Adrenal gland (tissue), 12 donors: ENCODE measurements around the gene FNDC3B. TPM values are rescaled to one million over a fixed set of nuclear protein-coding genes. Genes with fewer than 3 reads are reported as not detected.

Experiments
- DNase-seq, 7 donors: peaks; one replicate each; pipeline ENCODE4 v3.0.0-alpha.2; 2019 to 2020
- H3K27ac ChIP-seq, 5 donors: fragments of 200-600 bp; sonication (generic) in 4 of 5; 1 replicate in 3 of 5; 2 replicates in 2 of 5; pipeline versions ENCODE4 v1.5.1 to v1.8.0; 2016 to 2020; ENCODE audit warnings: mild to moderate bottlenecking in 1 of 5
- H3K27me3 ChIP-seq: fragments of 200-600 bp; 2 replicates; pipeline ENCODE4 v1.8.0; 2021
- H3K36me3 ChIP-seq, 2 donors: fragments of 200-600 bp; replicated peaks in 1 of 2; 1 replicate in 1 of 2; 2 replicates in 1 of 2; pipeline versions ENCODE4 v1.5.1 to v1.8.0; 2018 to 2022
- H3K4me1 ChIP-seq, 2 donors: fragments of 200-600 bp; replicated peaks in 1 of 2; 1 replicate in 1 of 2; 2 replicates in 1 of 2; pipeline versions ENCODE4 v1.5.1 to v1.8.0; 2018 to 2021
- H3K4me3 ChIP-seq, 4 donors: fragments of 200-600 bp; sonication (generic) in 3 of 4; one replicate each; pipeline ENCODE4 v1.5.1; 2016 to 2018
- H3K9me3 ChIP-seq, 3 donors: fragments of 200-600 bp; sonication (generic) in 1 of 3; replicated peaks in 1 of 3; 1 replicate in 2 of 3; 2 replicates in 1 of 3; pipeline versions ENCODE4 v1.5.1 to v1.8.0; 2016 to 2021
- POLR2A ChIP-seq, 2 donors: fragments of 450-650 bp; IDR thresholded peaks; one replicate each; pipeline ENCODE4 v1.6.1; 2017; ENCODE audit warnings: antibody characterized with exemption in 2 of 2, mild to moderate bottlenecking in 2 of 2, moderate library complexity in 1 of 2
- WGBS, 4 donors: extraction: QIAGEN DNeasy Blood & Tissue Kit in 2 of 4; methylation state at CpG; one replicate each; pipeline versions ENCODE4 v1.1.5 to v1.1.7; 2013 to 2017; 5-methylcytosine and 5-hydroxymethylcytosine counted together
- intact Hi-C, 2 donors: fragments of 100-400 bp; cut with DNase I; formaldehyde crosslinking; loops; one replicate each; pipeline versions ENCODE4 v1.14.1 to v1.15.0; 2022 to 2023
- polyA plus RNA-seq, 3 donors: library from polyadenylated mRNA; stranded (reverse); fragments of 200-250 nt in 2 of 3; fragments of 350-450 nt in 1 of 3; fragmentation: Illumina TruSeq in 1 of 3; extraction: RNeasy Lipid Tissue Mini Kit (QIAGEN cat#74804) in 1 of 3; gene quantifications; one replicate each; pipeline ENCODE4 v1.2.3, GENCODE V29; 2013 to 2014
- total RNA-seq, 9 donors: library from RNA; depleted of rRNA in 4 of 9; stranded (reverse); fragments of >200 nt in 4 of 9; fragments of 120-200 nt in 1 of 9; fragmentation: NEBNext Ultra II Directional in 1 of 9; extraction: Animal tissue kit (Norgen Biotek cat#: 25700) in 1 of 9; gene quantifications; one replicate each; pipeline versions ENCODE4 v1.1.0 to v1.2.4, GENCODE V29; 2013 to 2023
- TF ChIP-seq, protein P1 (sequence below), 6 experiments: fragments of 450-650 bp in 4 of 6; fragments of 200-600 bp in 2 of 6; sonication (generic) in 1 of 6; IDR thresholded peaks; 1 replicate in 5 of 6; 2 replicates in 1 of 6; pipeline versions ENCODE4 v1.5.1 to v1.8.0; 2016 to 2021; ENCODE audit warnings: antibody characterized with exemption in 6 of 6, mild to moderate bottlenecking in 2 of 6, moderate library complexity in 1 of 6
- donor health status: healthy with polysubstance abuse.
- donor health status: Bipolar disorder and iron deficiency.
- donor health status: DM: yes; HTN: yes; CAD: no.
- donor health status: DM: no; HTN: no; CAD: no.
- donor health status: DM: no; HTN: no; CAD: no.
- donor health status: DM: yes; HTN: yes; CAD: no.

FNDC3B gene
- total and polyA plus RNA-seq, 12 donors: 9.9 to 228 (median 105) TPM

DNA sequence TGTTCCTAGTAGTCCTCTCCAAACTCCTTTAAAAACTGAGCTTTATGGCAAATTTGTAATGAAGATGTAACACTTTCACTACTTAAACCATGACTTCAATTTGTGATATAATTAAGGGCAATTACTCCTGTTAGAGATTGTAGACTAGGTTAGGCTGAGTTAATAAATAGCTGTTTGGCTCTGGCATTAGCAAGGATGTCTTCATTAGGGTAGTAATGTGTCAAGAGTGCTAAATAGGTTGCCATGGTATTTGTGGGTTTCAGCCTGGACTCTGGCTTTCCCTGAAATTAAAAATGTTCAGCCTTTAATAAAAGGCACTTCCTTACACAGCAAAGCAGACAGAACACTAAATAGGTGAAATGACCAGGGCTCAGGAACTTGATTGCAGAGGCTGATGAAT lies 337.0 kb downstream of the FNDC3B start:
- intact Hi-C loops: no loop called here
- H3K36me3 ChIP-seq: peaks cover 0 to 53% of the 10 kb centered on the region in 2 donors

DNA sequence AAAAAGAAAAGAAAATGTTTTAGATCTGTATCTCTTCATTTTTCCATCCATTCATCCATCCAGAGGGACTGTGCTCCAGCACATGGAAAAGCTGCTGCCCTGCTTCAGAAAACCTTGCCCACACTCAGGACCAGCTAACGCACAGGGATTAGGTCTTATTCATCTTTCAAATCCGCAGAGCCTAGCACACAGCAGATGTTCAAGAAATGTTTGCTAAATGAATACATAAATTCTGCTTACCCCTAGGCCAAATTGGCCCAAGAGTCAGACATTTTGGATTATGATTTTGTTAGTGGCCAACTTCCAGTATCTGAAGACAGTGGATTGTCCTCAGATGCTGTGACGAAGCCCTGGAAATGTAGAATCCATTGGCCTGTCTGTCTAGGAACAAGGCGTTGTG lies 337.5 kb downstream of the FNDC3B start:
- Histone ChIP-seq H3K27ac (no peak overlapping the region), H3K4me1 (no peaks in the 10 kb centered on the region), H3K27me3 (no peaks in the 10 kb centered on the region), H3K9me3 (no peaks in the 10 kb centered on the region), H3K36me3 (peaks cover 0 to 49% of the 10 kb centered on the region in 2 donors), H3K4me3 (no peak overlapping the region)
- DNase-seq: no peak
- intact Hi-C loops: no loop called here
- WGBS, 4 donors: 89 to 98% (median 96%) methylated on average over 4 of the region's 4 CpGs
- no peak for TF ChIP-seq POLR2A (IDR thresholded peaks at IDR 0.05)
- TF ChIP-seq, protein P1, sequence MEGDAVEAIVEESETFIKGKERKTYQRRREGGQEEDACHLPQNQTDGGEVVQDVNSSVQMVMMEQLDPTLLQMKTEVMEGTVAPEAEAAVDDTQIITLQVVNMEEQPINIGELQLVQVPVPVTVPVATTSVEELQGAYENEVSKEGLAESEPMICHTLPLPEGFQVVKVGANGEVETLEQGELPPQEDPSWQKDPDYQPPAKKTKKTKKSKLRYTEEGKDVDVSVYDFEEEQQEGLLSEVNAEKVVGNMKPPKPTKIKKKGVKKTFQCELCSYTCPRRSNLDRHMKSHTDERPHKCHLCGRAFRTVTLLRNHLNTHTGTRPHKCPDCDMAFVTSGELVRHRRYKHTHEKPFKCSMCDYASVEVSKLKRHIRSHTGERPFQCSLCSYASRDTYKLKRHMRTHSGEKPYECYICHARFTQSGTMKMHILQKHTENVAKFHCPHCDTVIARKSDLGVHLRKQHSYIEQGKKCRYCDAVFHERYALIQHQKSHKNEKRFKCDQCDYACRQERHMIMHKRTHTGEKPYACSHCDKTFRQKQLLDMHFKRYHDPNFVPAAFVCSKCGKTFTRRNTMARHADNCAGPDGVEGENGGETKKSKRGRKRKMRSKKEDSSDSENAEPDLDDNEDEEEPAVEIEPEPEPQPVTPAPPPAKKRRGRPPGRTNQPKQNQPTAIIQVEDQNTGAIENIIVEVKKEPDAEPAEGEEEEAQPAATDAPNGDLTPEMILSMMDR (IDR thresholded peaks at IDR 0.05): no peak

More for the DNA sequence above, 337.0 kb downstream of the FNDC3B start:
- Histone ChIP-seq H3K27me3 (no peaks in the 10 kb centered on the region), H3K4me1 (no peaks in the 10 kb centered on the region), H3K9me3 (no peaks in the 10 kb centered on the region), H3K4me3 (no peak overlapping the region), H3K27ac (no peak overlapping the region)
- DNase-seq: no peak
- TF ChIP-seq, protein P1 (IDR thresholded peaks at IDR 0.05): no peak
- no peak for TF ChIP-seq POLR2A (IDR thresholded peaks at IDR 0.05)

DNA sequence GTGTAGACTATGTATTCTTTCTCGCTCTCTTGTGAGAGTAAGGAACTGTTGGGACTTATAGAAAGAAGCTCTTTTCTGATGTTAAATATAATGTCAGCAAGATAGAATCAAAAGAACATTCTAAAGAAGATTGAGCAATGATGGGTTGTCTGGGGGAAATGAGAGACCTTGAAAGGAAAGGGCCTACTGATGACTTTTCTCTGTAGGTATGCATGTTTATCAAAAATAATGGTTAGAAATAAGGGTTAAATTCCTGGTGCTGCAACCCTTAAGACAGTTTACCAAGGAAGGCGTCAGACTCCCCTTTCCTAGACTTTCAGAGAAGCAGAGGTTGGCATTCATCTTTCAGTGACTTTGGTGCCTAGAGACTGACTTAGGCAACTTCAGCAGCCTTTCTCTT lies 339.1 kb downstream of the FNDC3B start:
- TF ChIP-seq POLR2A (IDR thresholded peaks at IDR 0.05): no peak
- TF ChIP-seq, protein P1 (IDR thresholded peaks at IDR 0.05): no peak
- peaks cover 0 to 45% of the 10 kb centered on the region in 2 donors for H3K36me3 ChIP-seq
- intact Hi-C loops: no loop called here
- no peak for DNase-seq
- 93 to 99% (median 94%) methylated on average over 2 of the region's 2 CpGs for WGBS, 4 donors
- H3K27me3 ChIP-seq: no peaks in the 10 kb centered on the region
- no peaks in the 10 kb centered on the region for H3K9me3 ChIP-seq
- H3K4me3 ChIP-seq: no peak overlapping the region
- H3K4me1 ChIP-seq: no peaks in the 10 kb centered on the region
- no peak overlapping the region for H3K27ac ChIP-seq

DNA sequence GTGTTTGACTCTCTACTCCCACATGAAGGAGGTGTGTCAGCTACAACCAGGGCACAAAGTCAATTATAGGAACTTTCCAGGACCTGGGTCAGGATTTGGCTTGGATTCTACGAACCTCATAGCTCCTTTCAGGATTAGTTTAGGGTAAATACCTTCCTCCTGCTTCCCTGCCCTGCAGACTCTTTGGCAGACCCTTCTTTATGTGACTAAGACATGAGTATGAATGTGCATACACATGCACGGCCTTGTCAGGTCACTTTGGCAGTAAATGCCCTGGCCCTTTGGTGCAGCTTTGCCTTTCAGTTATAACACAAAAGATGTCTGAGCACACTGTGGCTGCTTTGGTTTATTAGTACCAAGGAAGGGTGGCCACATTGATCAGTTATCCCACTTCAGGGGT lies 340.0 kb downstream of the FNDC3B start:
- Histone ChIP-seq H3K36me3 (peaks cover 0 to 45% of the 10 kb centered on the region in 2 donors), H3K4me1 (no peaks in the 10 kb centered on the region), H3K4me3 (no peak overlapping the region), H3K27ac (no peak overlapping the region), H3K27me3 (no peaks in the 10 kb centered on the region), H3K9me3 (no peaks in the 10 kb centered on the region)
- DNase-seq: no peak
- intact Hi-C loops: no loop called here
- WGBS, 4 donors: 89 to 100% (median 94%) methylated on average over 2 of the region's 2 CpGs
- TF ChIP-seq POLR2A (IDR thresholded peaks at IDR 0.05): no peak
- TF ChIP-seq, protein P1 (IDR thresholded peaks at IDR 0.05): no peak
